GM12878 (cell line): ENCODE results near the gene KRTAP5-11. TPM values are rescaled to one million over a fixed set of nuclear protein-coding genes. Genes with fewer than 3 reads are reported as not detected.

Experiments
- ATAC-seq: fragments of 200-7000 bp; cut with Tn5 transposase; 3 replicates; pipeline ENCODE4 v1.9.1; 2020; ENCODE audit warnings: mild to moderate bottlenecking, moderate library complexity
- BruUV-seq: library from RNA; stranded (reverse); fragments of 400-500 nt; replicated peaks from 2 replicates; lab custom pipeline; 2021; lab: Mats Ljungman, UMichigan
- CTCF ChIA-PET: fragments of 300-600 bp; sonication (Branson Sonifier 250); formaldehyde crosslinking; extraction: SDS; loops from one replicate; lab custom pipeline; 2021; ENCODE audit warnings: inconsistent platforms; lab: Yijun Ruan, JAX
- POLR2A ChIA-PET: fragments of 350-600 bp; formaldehyde crosslinking; extraction: SDS; loops from one replicate; lab custom pipeline; 2021; ENCODE audit warnings: inconsistent platforms; lab: Charles Lee
- RAD21 ChIA-PET: fragments of 300-600 bp; sonication (Branson Sonifier 250); formaldehyde crosslinking; loops from one replicate; lab custom pipeline; 2023; ENCODE audit warnings: antibody characterized with exemption; ENCODE audit not compliant: unreplicated experiment; lab: Charles Lee
- SMC1A ChIA-PET: fragments of 300-600 bp; sonication (Branson Sonifier 250); formaldehyde crosslinking; loops from one replicate; lab custom pipeline; 2023; ENCODE audit not compliant: unreplicated experiment, uncharacterized antibody; lab: Charles Lee
- DNase-seq: peaks from one replicate; pipeline ENCODE4 v3.0.0-alpha.2; 2011; ENCODE audit warnings: low read depth, low spot score
- FAIRE-seq: peaks from 3 replicates; lab custom pipeline; 2011; peaks lifted over from hg19 to GRCh38; lab: Jason Lieb, UNC
- H2AFZ ChIP-seq: 2 replicates; pipeline ENCODE4 v1.6.0; 2011; ENCODE audit warnings: low read depth, low read length, control low read depth; ENCODE audit not compliant: control insufficient read depth
- H3K27ac ChIP-seq: 2 replicates; pipeline ENCODE4 v1.5.1; 2011; ENCODE audit warnings: control low read depth; ENCODE audit not compliant: control insufficient read depth, insufficient read depth
- H3K27me3 ChIP-seq, 2 experiments: replicated peaks in 1 of 2; 2 replicates each; pipeline versions ENCODE4 v1.6.0 to v1.6.1; 2011; ENCODE audit warnings: low read length in 1 of 2; ENCODE audit not compliant: control insufficient read depth in 2 of 2, insufficient read depth in 2 of 2
- H3K36me3 ChIP-seq, 2 experiments: 2 replicates each; pipeline ENCODE4 v1.5.1; 2011; ENCODE audit warnings: low read length in 1 of 2; ENCODE audit not compliant: control insufficient read depth in 2 of 2, insufficient read depth in 2 of 2
- H3K4me1 ChIP-seq: 2 replicates; pipeline ENCODE4 v1.6.1; 2011; ENCODE audit warnings: mild to moderate bottlenecking, low read length, moderate library complexity, mixed read lengths; ENCODE audit not compliant: control insufficient read depth, insufficient read depth
- H3K4me2 ChIP-seq: 2 replicates; pipeline ENCODE4 v1.6.0; 2011; ENCODE audit warnings: control low read depth; ENCODE audit not compliant: control insufficient read depth, insufficient read depth
- H3K4me3 ChIP-seq: fragments of 200-600 bp; sonication (generic); 2 replicates; pipeline ENCODE4 v1.5.1; 2016
- H3K79me2 ChIP-seq: 2 replicates; pipeline ENCODE4 v1.6.0; 2011; ENCODE audit warnings: low read length; ENCODE audit not compliant: control insufficient read depth, insufficient read depth
- H3K9ac ChIP-seq: 2 replicates; pipeline ENCODE4 v1.8.0; 2011; ENCODE audit warnings: low read length, control low read depth, mixed read lengths; ENCODE audit not compliant: control insufficient read depth, insufficient read depth
- H3K9me3 ChIP-seq: replicated peaks from 3 replicates; pipeline ENCODE4 v1.5.1; 2011; ENCODE audit warnings: mild to moderate bottlenecking, low read length; ENCODE audit not compliant: control insufficient read depth, insufficient read depth
- H4K20me1 ChIP-seq: 2 replicates; pipeline ENCODE4 v1.6.0; 2011; ENCODE audit not compliant: control insufficient read depth, insufficient read depth
- EP300 ChIP-seq, 2 experiments: fragments of 150-350 bp in 1 of 2; IDR thresholded peaks; 2 replicates each; pipeline ENCODE4 v1.6.1; 2011 to 2012; ENCODE audit warnings: low read depth in 2 of 2, low read length in 2 of 2, borderline replicate concordance in 1 of 2, improper control_type of control experiment in 1 of 2, inconsistent platforms in 1 of 2; ENCODE audit not compliant: control insufficient read depth in 1 of 2
- MAX ChIP-seq: IDR thresholded peaks from 2 replicates; pipeline ENCODE4 v1.6.1; 2012; ENCODE audit warnings: low read depth, low read length, improper control_type of control experiment
- NR2C2 ChIP-seq: IDR thresholded peaks from 2 replicates; pipeline ENCODE4 v1.6.1; 2011; ENCODE audit warnings: borderline replicate concordance, low read depth; ENCODE audit not compliant: control insufficient read depth, insufficient read length
- SUZ12 ChIP-seq: fragments of 200-600 bp; sonication (generic); IDR thresholded peaks from one replicate; pipeline ENCODE4 v1.6.1; 2018; ENCODE audit warnings: antibody characterized with exemption, mild to moderate bottlenecking; ENCODE audit not compliant: unreplicated experiment
- TCF3 ChIP-seq: IDR thresholded peaks from 2 replicates; pipeline ENCODE4 v1.6.1; 2012; ENCODE audit warnings: low read depth, mild to moderate bottlenecking, low read length, borderline replicate concordance; ENCODE audit not compliant: insufficient read depth
- WGBS: methylation state at CpG from one replicate; pipeline ENCODE4 v1.1.6; 2016; ENCODE audit warnings: low lambda C conversion rate; ENCODE audit not compliant: insufficient replicate concordance, insufficient coverage; ENCODE audit errors: missing lambda C conversion rate; 5-methylcytosine and 5-hydroxymethylcytosine counted together
- in situ Hi-C: fragments of 300-500 bp; cut with MboI; formaldehyde crosslinking; loops from 9 replicates; pipeline ENCODE4 v1.14.3; 2018; ENCODE audit warnings: mixed read lengths
- intact Hi-C: fragments of 100-400 bp; cut with micrococcal nuclease; formaldehyde crosslinking; loops from one replicate; pipeline ENCODE4 v1.14.2; 2022; ENCODE audit not compliant: unreplicated experiment
- polyA plus RNA-seq, 11 experiments: library from polyadenylated mRNA; depleted of rRNA in 4 of 11; unstranded in 6 of 11; stranded (reverse) in 5 of 11; fragments of >200 nt; fragmentation: Nextera tagmentation in 4 of 11; fragmentation: Illumina TruSeq in 1 of 11; extraction: Ambion mirVana in 4 of 11; extraction: Trizol in 1 of 11; gene quantifications; 1 replicate in 1 of 11; 2 replicates in 10 of 11; pipeline versions ENCODE4 v1.2.1 to v1.2.3, GENCODE V29; 2011 to 2016; ENCODE audit warnings: inconsistent platforms in 2 of 11, missing spikeins in 2 of 11, low read depth in 1 of 11
- total RNA-seq, 4 experiments: library from RNA; depleted of rRNA in 3 of 4; stranded (reverse); fragments of >200 nt in 3 of 4; fragmentation: Illumina TruSeq in 1 of 4; extraction: Trizol in 1 of 4; gene quantifications; 2 replicates each; pipeline versions ENCODE4 v1.2.1 to v1.2.3, GENCODE V29; 2013 to 2021
- TF ChIP-seq, protein P1 (sequence below): IDR thresholded peaks from 2 replicates; pipeline ENCODE4 v1.6.1; 2011; ENCODE audit warnings: borderline replicate concordance, low read depth, mild to moderate bottlenecking, moderate library complexity, mixed read lengths, low read length; ENCODE audit not compliant: insufficient read depth; ENCODE audit errors: extremely low read length

Gene KRTAP5-11
- total and polyA plus RNA-seq, 10 of the 15 experiments (the other 5 are each of a cell fraction or from before 2014, with no cell fraction given), result not detected

DNA sequence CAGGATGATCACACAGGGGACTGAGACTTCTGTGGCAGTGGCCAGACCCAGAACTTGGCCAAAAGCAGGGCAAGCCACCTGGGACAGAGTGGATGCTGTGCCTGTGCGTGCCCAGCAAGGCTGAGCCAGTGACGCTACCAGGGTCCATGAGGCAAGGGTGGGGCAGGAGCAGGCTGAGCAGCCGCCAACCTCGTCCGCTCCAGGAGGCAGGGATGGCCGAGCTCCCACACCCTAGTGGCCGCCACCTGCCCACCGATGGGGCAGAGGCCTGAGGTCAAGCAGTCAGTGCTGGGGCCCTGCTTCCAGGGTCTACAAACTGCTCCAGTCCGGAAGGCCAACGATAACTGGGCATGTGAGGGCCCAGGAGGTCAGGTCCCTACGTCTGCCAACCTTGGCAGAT, 27.2 kb downstream of the KRTAP5-11 start:
- 60% methylated on average over 10 of the region's 11 CpGs for WGBS
- Histone ChIP-seq H3K4me2 (no peak overlapping the region), H3K27ac (no peak overlapping the region), H3K4me1 (peaks cover 5% of the 10 kb centered on the region), H4K20me1 (no peaks in the 10 kb centered on the region), H2AFZ (no peak overlapping the region), H3K79me2 (no peaks in the 10 kb centered on the region), H3K9me3 (no peaks in the 10 kb centered on the region), H3K9ac (no peak overlapping the region), H3K4me3 (no peak overlapping the region), H3K36me3 (no peaks in the 10 kb centered on the region), H3K27me3 (no peaks in the 10 kb centered on the region)
- ChIA-PET RAD21 (no interaction called here), POLR2A (no interaction called here), SMC1A (no interaction called here), CTCF (no interaction called here)
- intact Hi-C loops, result no loop called here
- FAIRE-seq (no peak), ATAC-seq (no peak), DNase-seq (no peak)
- no TSS peak for BruUV-seq
- in situ Hi-C loops, result no loop called here
- TF ChIP-seq MAX, result no peak
- TF ChIP-seq NR2C2, result no peak
- no peak for TF ChIP-seq EP300 (IDR thresholded peaks at IDR 0.05; ENCODE audit: borderline replicate concordance in 1 of 2, control insufficient read depth in 1 of 2, low read depth in 2 of 2, low read length in 2 of 2)
- TF ChIP-seq, protein P1, sequence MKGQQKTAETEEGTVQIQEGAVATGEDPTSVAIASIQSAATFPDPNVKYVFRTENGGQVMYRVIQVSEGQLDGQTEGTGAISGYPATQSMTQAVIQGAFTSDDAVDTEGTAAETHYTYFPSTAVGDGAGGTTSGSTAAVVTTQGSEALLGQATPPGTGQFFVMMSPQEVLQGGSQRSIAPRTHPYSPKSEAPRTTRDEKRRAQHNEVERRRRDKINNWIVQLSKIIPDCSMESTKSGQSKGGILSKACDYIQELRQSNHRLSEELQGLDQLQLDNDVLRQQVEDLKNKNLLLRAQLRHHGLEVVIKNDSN, result no peak
- TF ChIP-seq TCF3, result no peak
- no peak for TF ChIP-seq SUZ12
